Panc1 (cell line): Measurements from ENCODE around the gene GSC. TPM values are rescaled to one million over a fixed set of nuclear protein-coding genes. Genes with fewer than 3 reads are reported as not detected.

ENCODE experiments used
- ATAC-seq: fragments of 200-7000 bp; cut with Tn5 transposase; 2 replicates; pipeline ENCODE4 v1.9.1; 2020; ENCODE audit warnings: mild to moderate bottlenecking, moderate library complexity
- BruUV-seq: library from RNA; stranded (reverse); fragments of 400-500 nt; replicated peaks from 2 replicates; lab custom pipeline; 2021; lab: Mats Ljungman, UMichigan
- CTCF ChIA-PET: fragments of 300-600 bp; sonication (Branson Sonifier 250); formaldehyde crosslinking; loops from one replicate; lab custom pipeline; 2022; ENCODE audit warnings: antibody characterized with exemption; lab: Charles Lee
- POLR2A ChIA-PET: fragments of 300-600 bp; sonication (Branson Sonifier 250); formaldehyde crosslinking; loops from one replicate; lab custom pipeline; 2022; ENCODE audit warnings: antibody characterized with exemption; lab: Charles Lee
- DNase-seq: peaks from one replicate; pipeline ENCODE4 v3.0.0-alpha.2; 2010; ENCODE audit warnings: low read depth, low spot score
- H3K27ac ChIP-seq: 2 replicates; pipeline ENCODE4 v1.5.1; 2011; ENCODE audit warnings: mild to moderate bottlenecking, low read length, inconsistent platforms
- H3K27me3 ChIP-seq: fragments of 200-500 bp; sonication (Bioruptor generic); 2 replicates; pipeline ENCODE4 v1.6.0; 2014; ENCODE audit warnings: low read length, inconsistent platforms; ENCODE audit not compliant: control insufficient read depth, insufficient read depth
- H3K36me3 ChIP-seq: fragments of 200-500 bp; sonication (Bioruptor generic); 2 replicates; pipeline ENCODE4 v1.5.1; 2014; ENCODE audit warnings: inconsistent platforms, mild to moderate bottlenecking, low read length, moderate library complexity; ENCODE audit not compliant: control insufficient read depth, insufficient read depth
- H3K4me1 ChIP-seq: 2 replicates; pipeline ENCODE4 v1.5.1; 2011; ENCODE audit warnings: inconsistent platforms, mild to moderate bottlenecking, low read length, moderate library complexity; ENCODE audit not compliant: control insufficient read depth, insufficient read depth
- H3K4me3 ChIP-seq, 2 experiments: 2 replicates each; pipeline ENCODE4 v1.5.1; 2011 to 2012; ENCODE audit warnings: low read depth in 2 of 2, low read length in 2 of 2, mild to moderate bottlenecking in 2 of 2, inconsistent platforms in 1 of 2, moderate library complexity in 1 of 2
- H3K9me3 ChIP-seq: fragments of 200-500 bp; sonication (Bioruptor generic); 2 replicates; pipeline ENCODE4 v1.5.1; 2014; ENCODE audit warnings: low read depth, mild to moderate bottlenecking, inconsistent platforms, low read length, moderate library complexity; ENCODE audit not compliant: control insufficient read depth, insufficient read depth
- POLR2AphosphoS5 ChIP-seq: IDR thresholded peaks from 2 replicates; pipeline ENCODE4 v1.6.1; 2012; ENCODE audit warnings: mild to moderate bottlenecking, low read depth, low read length, moderate library complexity
- SIN3A ChIP-seq: IDR thresholded peaks from 2 replicates; pipeline ENCODE4 v1.6.1; 2012; ENCODE audit warnings: low read depth, mild to moderate bottlenecking, low read length, moderate library complexity, borderline replicate concordance; ENCODE audit not compliant: insufficient read depth
- TCF7L2 ChIP-seq: IDR thresholded peaks from 2 replicates; pipeline ENCODE4 v1.6.1; 2011; ENCODE audit warnings: mild to moderate bottlenecking, low read depth, low read length, inconsistent platforms
- in situ Hi-C: cut with HindIII; loops from 2 replicates; pipeline ENCODE4 v1.10.0; 2016; ENCODE audit warnings: low sequenced_read_pairs, low pct_unique_long_range_greater_than_20kb
- intact Hi-C: fragments of 100-400 bp; cut with micrococcal nuclease; formaldehyde crosslinking; loops from one replicate; pipeline ENCODE4 v1.10.0; 2022; ENCODE audit not compliant: unreplicated experiment
- total RNA-seq: library from RNA; stranded (reverse); gene quantifications from one replicate; pipeline ENCODE4 v1.2.1, GENCODE V29; 2021; ENCODE audit not compliant: unreplicated experiment
- TF ChIP-seq, protein P1 (sequence below): fragments of 450-650 bp; IDR thresholded peaks from 2 replicates; pipeline ENCODE4 v1.5.1; 2017; ENCODE audit warnings: mild to moderate bottlenecking
- TF ChIP-seq, protein P2 (sequence below), 2 experiments: IDR thresholded peaks; 2 replicates each; pipeline ENCODE4 v1.6.1; 2011 to 2012; ENCODE audit warnings: low read depth in 2 of 2, control low read depth in 1 of 2, low read length in 1 of 2, mild to moderate bottlenecking in 1 of 2, moderate library complexity in 1 of 2; ENCODE audit not compliant: insufficient read depth in 1 of 2

The GSC gene
- total RNA-seq, 1 experiment from 2014 or later: not detected

DNA sequence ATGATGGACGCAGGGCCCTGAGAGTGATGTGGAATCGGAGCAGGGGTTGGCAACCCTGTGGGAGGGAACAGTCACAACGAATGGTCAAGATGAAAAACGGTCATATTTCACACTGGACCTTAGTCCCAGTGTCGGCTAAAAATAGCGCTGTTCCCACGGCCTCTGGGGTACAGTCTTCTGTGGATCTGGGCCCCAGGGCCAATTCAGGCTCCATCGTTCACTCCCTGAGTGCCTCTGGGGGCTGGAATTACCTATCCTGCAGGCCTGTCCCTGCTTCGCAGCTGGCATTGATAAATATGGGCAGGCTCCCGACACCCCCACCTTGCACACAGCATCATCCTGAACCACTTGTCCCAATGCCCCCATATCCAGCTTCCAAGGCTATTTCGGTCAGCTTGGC is 18.6 kb downstream of the GSC start:
- CTCF ChIA-PET: no interaction called here
- H3K36me3 ChIP-seq: no peaks in the 10 kb centered on the region
- H3K4me3 ChIP-seq: no peak overlapping the region
- intact Hi-C loops: no loop called here
- no peaks in the 10 kb centered on the region; the same call in 1 of the 2 replicates for H3K27me3 ChIP-seq
- ATAC-seq (no peak), DNase-seq (no peak)
- in situ Hi-C loops: no loop called here
- H3K9me3 ChIP-seq: no peaks in the 10 kb centered on the region
- TF ChIP-seq TCF7L2 (no peak), POLR2AphosphoS5 (no peak), SIN3A (no peak)
- TF ChIP-seq, protein P1, sequence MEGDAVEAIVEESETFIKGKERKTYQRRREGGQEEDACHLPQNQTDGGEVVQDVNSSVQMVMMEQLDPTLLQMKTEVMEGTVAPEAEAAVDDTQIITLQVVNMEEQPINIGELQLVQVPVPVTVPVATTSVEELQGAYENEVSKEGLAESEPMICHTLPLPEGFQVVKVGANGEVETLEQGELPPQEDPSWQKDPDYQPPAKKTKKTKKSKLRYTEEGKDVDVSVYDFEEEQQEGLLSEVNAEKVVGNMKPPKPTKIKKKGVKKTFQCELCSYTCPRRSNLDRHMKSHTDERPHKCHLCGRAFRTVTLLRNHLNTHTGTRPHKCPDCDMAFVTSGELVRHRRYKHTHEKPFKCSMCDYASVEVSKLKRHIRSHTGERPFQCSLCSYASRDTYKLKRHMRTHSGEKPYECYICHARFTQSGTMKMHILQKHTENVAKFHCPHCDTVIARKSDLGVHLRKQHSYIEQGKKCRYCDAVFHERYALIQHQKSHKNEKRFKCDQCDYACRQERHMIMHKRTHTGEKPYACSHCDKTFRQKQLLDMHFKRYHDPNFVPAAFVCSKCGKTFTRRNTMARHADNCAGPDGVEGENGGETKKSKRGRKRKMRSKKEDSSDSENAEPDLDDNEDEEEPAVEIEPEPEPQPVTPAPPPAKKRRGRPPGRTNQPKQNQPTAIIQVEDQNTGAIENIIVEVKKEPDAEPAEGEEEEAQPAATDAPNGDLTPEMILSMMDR: no peak
- TF ChIP-seq, protein P2, sequence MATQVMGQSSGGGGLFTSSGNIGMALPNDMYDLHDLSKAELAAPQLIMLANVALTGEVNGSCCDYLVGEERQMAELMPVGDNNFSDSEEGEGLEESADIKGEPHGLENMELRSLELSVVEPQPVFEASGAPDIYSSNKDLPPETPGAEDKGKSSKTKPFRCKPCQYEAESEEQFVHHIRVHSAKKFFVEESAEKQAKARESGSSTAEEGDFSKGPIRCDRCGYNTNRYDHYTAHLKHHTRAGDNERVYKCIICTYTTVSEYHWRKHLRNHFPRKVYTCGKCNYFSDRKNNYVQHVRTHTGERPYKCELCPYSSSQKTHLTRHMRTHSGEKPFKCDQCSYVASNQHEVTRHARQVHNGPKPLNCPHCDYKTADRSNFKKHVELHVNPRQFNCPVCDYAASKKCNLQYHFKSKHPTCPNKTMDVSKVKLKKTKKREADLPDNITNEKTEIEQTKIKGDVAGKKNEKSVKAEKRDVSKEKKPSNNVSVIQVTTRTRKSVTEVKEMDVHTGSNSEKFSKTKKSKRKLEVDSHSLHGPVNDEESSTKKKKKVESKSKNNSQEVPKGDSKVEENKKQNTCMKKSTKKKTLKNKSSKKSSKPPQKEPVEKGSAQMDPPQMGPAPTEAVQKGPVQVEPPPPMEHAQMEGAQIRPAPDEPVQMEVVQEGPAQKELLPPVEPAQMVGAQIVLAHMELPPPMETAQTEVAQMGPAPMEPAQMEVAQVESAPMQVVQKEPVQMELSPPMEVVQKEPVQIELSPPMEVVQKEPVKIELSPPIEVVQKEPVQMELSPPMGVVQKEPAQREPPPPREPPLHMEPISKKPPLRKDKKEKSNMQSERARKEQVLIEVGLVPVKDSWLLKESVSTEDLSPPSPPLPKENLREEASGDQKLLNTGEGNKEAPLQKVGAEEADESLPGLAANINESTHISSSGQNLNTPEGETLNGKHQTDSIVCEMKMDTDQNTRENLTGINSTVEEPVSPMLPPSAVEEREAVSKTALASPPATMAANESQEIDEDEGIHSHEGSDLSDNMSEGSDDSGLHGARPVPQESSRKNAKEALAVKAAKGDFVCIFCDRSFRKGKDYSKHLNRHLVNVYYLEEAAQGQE (IDR thresholded peaks at IDR 0.05; ENCODE audit: insufficient read depth in 1 of 2, low read depth in 2 of 2, low read length in 1 of 2): no peak
- POLR2A ChIA-PET: no interaction called here
- H3K27ac ChIP-seq: no peak overlapping the region
- BruUV-seq: no TSS peak
- H3K4me1 ChIP-seq: no peaks in the 10 kb centered on the region

DNA sequence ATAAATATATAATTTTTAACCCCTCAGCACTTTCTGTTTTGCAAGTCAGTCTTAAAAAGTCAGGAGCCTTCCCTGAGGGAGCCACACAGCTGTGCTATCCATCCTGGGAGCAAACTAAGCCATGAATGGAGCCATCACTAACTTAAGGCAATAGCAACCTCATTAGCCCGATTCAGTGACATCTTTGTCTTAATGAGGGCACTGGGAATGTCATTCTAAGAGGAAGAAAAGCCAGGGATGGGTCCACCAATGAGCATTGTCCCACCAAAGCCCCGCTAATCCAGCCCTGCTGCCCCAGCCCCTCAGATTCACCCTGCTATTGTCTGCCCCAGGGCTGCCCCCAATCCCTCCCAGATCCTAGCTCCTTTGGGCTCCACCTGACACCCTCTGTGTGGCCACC is 19.5 kb downstream of the GSC start:
- Histone ChIP-seq H3K9me3 (no peaks in the 10 kb centered on the region), H3K4me3 (no peak overlapping the region), H3K27me3 (no peaks in the 10 kb centered on the region; the same call in 1 of the 2 replicates), H3K36me3 (no peaks in the 10 kb centered on the region), H3K4me1 (no peaks in the 10 kb centered on the region), H3K27ac (no peak overlapping the region)
- ATAC-seq (no peak), DNase-seq (no peak)
- ChIA-PET POLR2A (no interaction called here), CTCF (interaction anchor here (1.2 kb wide), 1 partner anchor 16 kb away, joined by 3 read pairs; no protein-coding TSS in a partner anchor)
- in situ Hi-C loops (no loop called here), intact Hi-C loops (no loop called here)
- no TSS peak for BruUV-seq
- TF ChIP-seq TCF7L2 (no peak), SIN3A (no peak)
- TF ChIP-seq, protein P2 (IDR thresholded peaks at IDR 0.05; ENCODE audit: insufficient read depth in 1 of 2, low read depth in 2 of 2, low read length in 1 of 2): no peak
